Fibroblast of lung (primary cell): ENCODE data around the gene PPOX. TPM values are rescaled to one million over a fixed set of nuclear protein-coding genes. Genes with fewer than 3 reads are reported as not detected.

Source experiments
- DNase-seq, 2 donors: peaks; one replicate each; pipeline versions ENCODE4 v3.0.0 to v3.0.0-alpha.2; 2010; ENCODE audit warnings: low read depth in 2 of 2
- H2AFZ ChIP-seq: 2 replicates; pipeline ENCODE4 v1.5.1; 2012; ENCODE audit warnings: low read length, control low read depth, inconsistent platforms
- H3K27ac ChIP-seq: 2 replicates; pipeline ENCODE4 v1.5.1; 2011; ENCODE audit warnings: low read length, control low read depth; ENCODE audit not compliant: insufficient read depth
- H3K27me3 ChIP-seq: 2 replicates; pipeline ENCODE4 v1.5.1; 2011; ENCODE audit warnings: mild to moderate bottlenecking, low read length; ENCODE audit not compliant: control insufficient read depth, insufficient read depth
- H3K36me3 ChIP-seq: 2 replicates; pipeline ENCODE4 v1.5.1; 2011; ENCODE audit warnings: low read length; ENCODE audit not compliant: control insufficient read depth, insufficient read depth
- H3K4me1 ChIP-seq: 2 replicates; pipeline ENCODE4 v1.5.1; 2011; ENCODE audit warnings: low read length; ENCODE audit not compliant: control insufficient read depth, insufficient read depth; ENCODE audit errors: extremely low read depth
- H3K4me2 ChIP-seq: 2 replicates; pipeline ENCODE4 v1.5.1; 2011; ENCODE audit warnings: low read length, control low read depth; ENCODE audit not compliant: insufficient read depth; ENCODE audit errors: extremely low read depth
- H3K4me3 ChIP-seq, 4 experiments: fragments of 200-600 bp in 1 of 4; sonication (generic) in 1 of 4; replicated peaks in 1 of 4; 2 replicates each; pipeline ENCODE4 v1.5.1; 2011 to 2016; ENCODE audit warnings: low read length in 4 of 4, low read depth in 3 of 4, mild to moderate bottlenecking in 3 of 4, control low read depth in 2 of 4, inconsistent platforms in 1 of 4, mixed read lengths in 1 of 4; ENCODE audit not compliant: insufficient read depth in 1 of 4; ENCODE audit errors: control extremely low read depth in 1 of 4
- H3K79me2 ChIP-seq: 2 replicates; pipeline ENCODE4 v1.5.1; 2012; ENCODE audit warnings: mild to moderate bottlenecking, low read length, inconsistent platforms; ENCODE audit not compliant: control insufficient read depth, insufficient read depth
- H3K9ac ChIP-seq: 2 replicates; pipeline ENCODE4 v1.5.1; 2011; ENCODE audit warnings: mild to moderate bottlenecking, low read length, control low read depth; ENCODE audit not compliant: insufficient read depth
- H3K9me3 ChIP-seq: 2 replicates; pipeline ENCODE4 v1.5.1; 2012; ENCODE audit warnings: low read depth, low read length; ENCODE audit not compliant: control insufficient read depth, insufficient read depth
- H4K20me1 ChIP-seq: 2 replicates; pipeline ENCODE4 v1.5.1; 2011; ENCODE audit warnings: low read length; ENCODE audit not compliant: control insufficient read depth, insufficient read depth; ENCODE audit errors: extremely low read depth
- EZH2 ChIP-seq: IDR thresholded peaks from 2 replicates; pipeline ENCODE4 v1.5.1; 2012; ENCODE audit warnings: low read length, control low read depth, mild to moderate bottlenecking; ENCODE audit errors: missing control alignments
- polyA plus RNA-seq, 2 donors: library from polyadenylated mRNA; depleted of rRNA in 1 of 2; stranded (reverse) in 1 of 2; unstranded in 1 of 2; fragments of >200 nt; gene quantifications; 2 replicates each; pipeline ENCODE4 v1.2.1, GENCODE V29; 2011 to 2012; ENCODE audit warnings: missing spikeins in 1 of 2
- total RNA-seq: library from RNA; depleted of rRNA; stranded (reverse); fragments of >200 nt; gene quantifications from 2 replicates; pipeline ENCODE4 v1.2.1, GENCODE V29; 2014
- TF ChIP-seq, protein P1 (sequence below), 2 donors: IDR thresholded peaks in 1 of 2; conservative IDR thresholded peaks in 1 of 2; 1 replicate in 1 of 2; 2 replicates in 1 of 2; pipeline ENCODE4 v1.5.1; 2011 to 2012; ENCODE audit warnings: low read length in 2 of 2, control low read depth in 1 of 2, inconsistent platforms in 1 of 2, low read depth in 1 of 2, mild to moderate bottlenecking in 1 of 2

Gene PPOX
- total and polyA plus RNA-seq, 2 donors (not counting 1 experiment from before 2014, with no cell fraction given): 5.6 to 12.2 TPM

DNA sequence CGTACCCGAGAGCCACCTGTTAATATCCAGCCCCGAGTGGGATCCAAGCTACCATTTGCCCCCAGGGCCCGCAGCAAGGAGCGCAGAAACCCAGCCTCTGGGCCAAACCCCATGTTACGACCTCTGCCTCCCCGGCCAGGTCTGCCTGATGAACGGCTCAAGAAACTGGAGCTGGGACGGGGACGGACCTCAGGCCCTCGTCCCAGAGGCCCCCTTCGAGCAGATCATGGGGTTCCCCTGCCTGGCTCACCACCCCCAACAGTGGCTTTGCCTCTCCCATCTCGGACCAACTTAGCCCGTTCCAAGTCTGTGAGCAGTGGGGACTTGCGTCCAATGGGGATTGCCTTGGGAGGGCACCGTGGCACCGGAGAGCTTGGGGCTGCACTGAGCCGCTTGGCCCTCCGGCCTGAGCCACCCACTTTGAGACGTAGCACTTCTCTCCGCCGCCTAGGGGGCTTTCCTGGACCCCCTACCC is 5.5 kb upstream of the PPOX start:
- H4K20me1 ChIP-seq: no peaks in the 10 kb centered on the region
- H3K9ac ChIP-seq: no peak overlapping the region
- peaks cover 16% of the 10 kb centered on the region for H3K79me2 ChIP-seq
- H3K27ac ChIP-seq: no peak overlapping the region
- H3K4me2 ChIP-seq: peak overlapping the region; percentile 88
- peaks cover 12% of the 10 kb centered on the region for H3K4me1 ChIP-seq
- H2AFZ ChIP-seq: no peak overlapping the region
- no peaks in the 10 kb centered on the region for H3K9me3 ChIP-seq
- no peak for DNase-seq
- H3K36me3 ChIP-seq: peaks cover 27% of the 10 kb centered on the region
- TF ChIP-seq EZH2: no peak
- TF ChIP-seq, protein P1, sequence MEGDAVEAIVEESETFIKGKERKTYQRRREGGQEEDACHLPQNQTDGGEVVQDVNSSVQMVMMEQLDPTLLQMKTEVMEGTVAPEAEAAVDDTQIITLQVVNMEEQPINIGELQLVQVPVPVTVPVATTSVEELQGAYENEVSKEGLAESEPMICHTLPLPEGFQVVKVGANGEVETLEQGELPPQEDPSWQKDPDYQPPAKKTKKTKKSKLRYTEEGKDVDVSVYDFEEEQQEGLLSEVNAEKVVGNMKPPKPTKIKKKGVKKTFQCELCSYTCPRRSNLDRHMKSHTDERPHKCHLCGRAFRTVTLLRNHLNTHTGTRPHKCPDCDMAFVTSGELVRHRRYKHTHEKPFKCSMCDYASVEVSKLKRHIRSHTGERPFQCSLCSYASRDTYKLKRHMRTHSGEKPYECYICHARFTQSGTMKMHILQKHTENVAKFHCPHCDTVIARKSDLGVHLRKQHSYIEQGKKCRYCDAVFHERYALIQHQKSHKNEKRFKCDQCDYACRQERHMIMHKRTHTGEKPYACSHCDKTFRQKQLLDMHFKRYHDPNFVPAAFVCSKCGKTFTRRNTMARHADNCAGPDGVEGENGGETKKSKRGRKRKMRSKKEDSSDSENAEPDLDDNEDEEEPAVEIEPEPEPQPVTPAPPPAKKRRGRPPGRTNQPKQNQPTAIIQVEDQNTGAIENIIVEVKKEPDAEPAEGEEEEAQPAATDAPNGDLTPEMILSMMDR (conservative IDR thresholded peaks at IDR 0.05 in 1 of 2, IDR thresholded peaks at IDR 0.05 in 1 of 2; ENCODE audit: low read depth in 1 of 2, low read length in 2 of 2): no peak
- no peak overlapping the region for H3K4me3 ChIP-seq
- H3K27me3 ChIP-seq: no peaks in the 10 kb centered on the region

DNA sequence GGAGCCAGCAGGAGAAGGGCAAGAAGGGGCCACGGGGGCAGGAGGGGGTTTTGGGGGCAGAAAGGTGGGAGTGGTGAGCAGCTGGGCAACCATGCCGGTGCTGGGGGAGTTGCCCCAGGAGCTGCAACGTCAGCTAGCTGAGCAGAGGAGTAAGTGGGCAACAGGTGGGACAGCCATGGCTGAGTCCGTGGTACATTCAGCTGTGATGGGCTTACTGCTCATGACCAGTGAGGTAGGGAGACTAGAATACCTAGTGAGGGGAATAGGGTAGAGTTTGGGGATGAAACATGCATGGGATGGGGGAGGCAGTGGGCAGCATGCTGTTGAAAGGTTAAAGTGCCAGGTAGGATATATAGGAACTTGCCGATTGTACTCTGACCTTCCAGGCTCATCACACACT is 4.6 kb upstream of the PPOX start:
- H3K36me3 ChIP-seq: peaks cover 27% of the 10 kb centered on the region

DNA sequence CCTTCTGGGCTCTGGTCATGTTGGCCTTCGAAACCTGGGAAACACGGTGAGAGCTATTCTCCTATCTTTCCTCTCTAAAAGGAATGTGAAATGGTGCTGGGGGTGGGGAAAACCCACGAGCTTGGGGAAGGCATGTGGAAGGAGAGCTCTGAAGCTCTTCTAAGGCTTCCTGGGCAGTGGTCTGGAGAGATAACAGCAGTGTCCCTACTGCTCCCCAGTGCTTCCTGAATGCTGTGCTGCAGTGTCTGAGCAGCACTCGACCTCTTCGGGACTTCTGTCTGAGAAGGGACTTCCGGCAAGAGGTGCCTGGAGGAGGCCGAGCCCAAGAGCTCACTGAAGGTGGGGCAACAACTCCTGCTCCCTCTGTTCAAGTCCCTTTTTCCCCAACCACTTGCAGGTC is 4.2 kb upstream of the PPOX start:
- Histone ChIP-seq H2AFZ (no peak overlapping the region), H3K27ac (no peak overlapping the region), H3K4me2 (no peak overlapping the region), H3K4me1 (peaks cover 15% of the 10 kb centered on the region), H3K27me3 (no peaks in the 10 kb centered on the region), H3K9me3 (no peaks in the 10 kb centered on the region), H3K9ac (no peak overlapping the region), H3K4me3 (no peak overlapping the region), H3K79me2 (peaks cover 16% of the 10 kb centered on the region), H4K20me1 (no peaks in the 10 kb centered on the region), H3K36me3 (peaks cover 23% of the 10 kb centered on the region)
- DNase-seq: no peak
- TF ChIP-seq, protein P1 (conservative IDR thresholded peaks at IDR 0.05 in 1 of 2, IDR thresholded peaks at IDR 0.05 in 1 of 2; ENCODE audit: low read depth in 1 of 2, low read length in 2 of 2): no peak
- TF ChIP-seq EZH2: no peak

More for the DNA sequence above, 4.6 kb upstream of the PPOX start:
- Histone ChIP-seq H4K20me1 (no peaks in the 10 kb centered on the region), H3K79me2 (peaks cover 16% of the 10 kb centered on the region), H3K27me3 (no peaks in the 10 kb centered on the region), H3K4me1 (peaks cover 12% of the 10 kb centered on the region), H3K4me2 (no peak overlapping the region), H2AFZ (no peak overlapping the region), H3K4me3 (no peak overlapping the region), H3K9me3 (no peaks in the 10 kb centered on the region), H3K27ac (no peak overlapping the region), H3K9ac (no peak overlapping the region)
- TF ChIP-seq EZH2: no peak
- TF ChIP-seq, protein P1 (conservative IDR thresholded peaks at IDR 0.05 in 1 of 2, IDR thresholded peaks at IDR 0.05 in 1 of 2; ENCODE audit: low read depth in 1 of 2, low read length in 2 of 2): no peak
- no peak for DNase-seq
